Stomach (tissue), 9 donors: ENCODE results near the gene TMEM132D. TPM values are rescaled to one million over a fixed set of nuclear protein-coding genes. Genes with fewer than 3 reads are reported as not detected.

Experiments
- DNase-seq, 2 donors: peaks; one replicate each; pipeline versions ENCODE4 v3.0.0 to v3.0.0-alpha.2; 2013 to 2019
- H3K27ac ChIP-seq, 5 donors: fragments of 200-600 bp in 4 of 5; sonication (generic) in 4 of 5; one replicate each; pipeline ENCODE4 v1.5.1; 2013 to 2019; ENCODE audit warnings: mild to moderate bottlenecking in 1 of 5, moderate library complexity in 1 of 5
- H3K27me3 ChIP-seq, 3 donors: fragments of 200-600 bp; sonication (generic); one replicate each; pipeline ENCODE4 v1.5.1; 2017 to 2019; ENCODE audit warnings: mixed run types in 1 of 3
- H3K36me3 ChIP-seq, 4 donors: fragments of 200-600 bp; sonication (generic); 1 replicate in 3 of 4; 2 replicates in 1 of 4; pipeline ENCODE4 v1.5.1; 2016 to 2019
- H3K4me1 ChIP-seq, 4 donors: fragments of 200-600 bp; sonication (generic); one replicate each; pipeline ENCODE4 v1.5.1; 2016 to 2019
- H3K4me3 ChIP-seq, 4 donors: fragments of 200-600 bp; sonication (generic) in 3 of 4; one replicate each; pipeline ENCODE4 v1.5.1; 2016 to 2019; ENCODE audit warnings: mild to moderate bottlenecking in 1 of 4
- H3K9me3 ChIP-seq, 4 donors: fragments of 200-600 bp; sonication (generic); one replicate each; pipeline ENCODE4 v1.5.1; 2016 to 2019
- EP300 ChIP-seq: sonication (generic); formaldehyde crosslinking; IDR thresholded peaks from one replicate; pipeline ENCODE4 v1.6.1; 2017; ENCODE audit warnings: antibody characterized with exemption
- POLR2A ChIP-seq, 4 donors: fragments of 450-650 bp; IDR thresholded peaks; one replicate each; pipeline ENCODE4 v1.6.1; 2016; ENCODE audit warnings: antibody characterized with exemption in 4 of 4, control low read depth in 2 of 4, mild to moderate bottlenecking in 1 of 4, moderate library complexity in 1 of 4
- POLR2AphosphoS5 ChIP-seq, 3 donors: sonication (generic); formaldehyde crosslinking; IDR thresholded peaks; one replicate each; pipeline ENCODE4 v1.6.1; 2016; ENCODE audit warnings: antibody characterized with exemption in 3 of 3
- WGBS, 5 donors: extraction: QIAGEN DNeasy Blood & Tissue Kit in 3 of 5; methylation state at CpG; one replicate each; pipeline versions ENCODE4 v1.1.5 to v1.1.7; 2013 to 2018; 5-methylcytosine and 5-hydroxymethylcytosine counted together
- intact Hi-C: fragments of 100-400 bp; cut with DNase I; formaldehyde crosslinking; loops from one replicate; pipeline ENCODE4 v1.15.1; 2023; ENCODE audit warnings: low total_unique reads
- polyA plus RNA-seq, 3 donors: library from polyadenylated mRNA; stranded (reverse); fragments of 200-250 nt; gene quantifications; one replicate each; pipeline ENCODE4 v1.2.3, GENCODE V29; 2013
- total RNA-seq, 5 donors: library from RNA; depleted of rRNA; stranded (reverse); fragments of >200 nt; gene quantifications; one replicate each; pipeline versions ENCODE4 v1.1.0 to v1.2.3, GENCODE V29; 2014 to 2016
- TF ChIP-seq, protein P1 (sequence below), 7 experiments: fragments of 450-650 bp in 4 of 7; fragments of 200-600 bp in 3 of 7; sonication (generic) in 3 of 7; IDR thresholded peaks; one replicate each; pipeline ENCODE4 v1.5.1; 2016 to 2019; ENCODE audit warnings: antibody characterized with exemption in 7 of 7, control low read depth in 2 of 7, mild to moderate bottlenecking in 1 of 7
- donor health status: healthy with polysubstance abuse.
- donor health status: Bipolar disorder and iron deficiency.
- donor health status: healthy.

TMEM132D gene
- total and polyA plus RNA-seq, 8 donors, result 0.29 to 0.92 TPM; not detected in 6

- TF ChIP-seq, protein P1, sequence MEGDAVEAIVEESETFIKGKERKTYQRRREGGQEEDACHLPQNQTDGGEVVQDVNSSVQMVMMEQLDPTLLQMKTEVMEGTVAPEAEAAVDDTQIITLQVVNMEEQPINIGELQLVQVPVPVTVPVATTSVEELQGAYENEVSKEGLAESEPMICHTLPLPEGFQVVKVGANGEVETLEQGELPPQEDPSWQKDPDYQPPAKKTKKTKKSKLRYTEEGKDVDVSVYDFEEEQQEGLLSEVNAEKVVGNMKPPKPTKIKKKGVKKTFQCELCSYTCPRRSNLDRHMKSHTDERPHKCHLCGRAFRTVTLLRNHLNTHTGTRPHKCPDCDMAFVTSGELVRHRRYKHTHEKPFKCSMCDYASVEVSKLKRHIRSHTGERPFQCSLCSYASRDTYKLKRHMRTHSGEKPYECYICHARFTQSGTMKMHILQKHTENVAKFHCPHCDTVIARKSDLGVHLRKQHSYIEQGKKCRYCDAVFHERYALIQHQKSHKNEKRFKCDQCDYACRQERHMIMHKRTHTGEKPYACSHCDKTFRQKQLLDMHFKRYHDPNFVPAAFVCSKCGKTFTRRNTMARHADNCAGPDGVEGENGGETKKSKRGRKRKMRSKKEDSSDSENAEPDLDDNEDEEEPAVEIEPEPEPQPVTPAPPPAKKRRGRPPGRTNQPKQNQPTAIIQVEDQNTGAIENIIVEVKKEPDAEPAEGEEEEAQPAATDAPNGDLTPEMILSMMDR (IDR thresholded peaks at IDR 0.05), result no peak
- TF ChIP-seq POLR2AphosphoS5 (IDR thresholded peaks at IDR 0.05), result no peak
- TF ChIP-seq POLR2A (IDR thresholded peaks at IDR 0.05), result no peak
- TF ChIP-seq EP300, result no peak
- WGBS, 5 donors, result 69 to 81% (median 75%) methylated on average over 5 of the region's 5 CpGs
- no peaks in the 10 kb centered on the region for H3K27me3 ChIP-seq
- H3K4me3 ChIP-seq, result no peak overlapping the region
- no peak overlapping the region for H3K27ac ChIP-seq
- no peak for DNase-seq
- no peaks in the 10 kb centered on the region for H3K4me1 ChIP-seq
- H3K36me3 ChIP-seq, result no peaks in the 10 kb centered on the region
- intact Hi-C loops, result no loop called here
- H3K9me3 ChIP-seq, result peaks cover 0 to 3% (median under 1%) of the 10 kb centered on the region in 4 donors
Observed at GRCh38 chr12:129673806-129674205, 230.0 kb downstream of the TMEM132D start.

- H3K36me3 ChIP-seq, result no peaks in the 10 kb centered on the region
- intact Hi-C loops, result no loop called here
- H3K9me3 ChIP-seq, result peaks cover 0 to 7% (median 0%) of the 10 kb centered on the region in 4 donors
- TF ChIP-seq POLR2A (IDR thresholded peaks at IDR 0.05) (no peak), POLR2AphosphoS5 (IDR thresholded peaks at IDR 0.05) (no peak), EP300 (no peak)
- TF ChIP-seq, protein P1 (IDR thresholded peaks at IDR 0.05), result no peak
- no peaks in the 10 kb centered on the region for H3K27me3 ChIP-seq
- H3K4me1 ChIP-seq, result no peaks in the 10 kb centered on the region
- no peak for DNase-seq
- H3K27ac ChIP-seq, result no peak overlapping the region
- no peak overlapping the region for H3K4me3 ChIP-seq
- 58 to 76% (median 73%) methylated on average over 7 to 8 of the region's 8 CpGs for WGBS, 5 donors
Observed at GRCh38 chr12:129672110-129672509, 231.7 kb downstream of the TMEM132D start.

- Histone ChIP-seq H3K9me3 (peaks cover 0 to 7% (median 0%) of the 10 kb centered on the region in 4 donors), H3K27ac (no peak overlapping the region), H3K36me3 (no peaks in the 10 kb centered on the region), H3K4me3 (no peak overlapping the region), H3K27me3 (no peaks in the 10 kb centered on the region), H3K4me1 (no peaks in the 10 kb centered on the region)
- 56 to 68% (median 64%) methylated on average over 6 of the region's 6 CpGs for WGBS, 5 donors
- intact Hi-C loops, result no loop called here
- no peak for DNase-seq
- TF ChIP-seq POLR2AphosphoS5 (IDR thresholded peaks at IDR 0.05), result no peak
- TF ChIP-seq POLR2A (IDR thresholded peaks at IDR 0.05), result no peak
- no peak for TF ChIP-seq EP300
- TF ChIP-seq, protein P1 (IDR thresholded peaks at IDR 0.05), result no peak
Observed at GRCh38 chr12:129670256-129670920, 233.4 kb downstream of the TMEM132D start.

DNA sequence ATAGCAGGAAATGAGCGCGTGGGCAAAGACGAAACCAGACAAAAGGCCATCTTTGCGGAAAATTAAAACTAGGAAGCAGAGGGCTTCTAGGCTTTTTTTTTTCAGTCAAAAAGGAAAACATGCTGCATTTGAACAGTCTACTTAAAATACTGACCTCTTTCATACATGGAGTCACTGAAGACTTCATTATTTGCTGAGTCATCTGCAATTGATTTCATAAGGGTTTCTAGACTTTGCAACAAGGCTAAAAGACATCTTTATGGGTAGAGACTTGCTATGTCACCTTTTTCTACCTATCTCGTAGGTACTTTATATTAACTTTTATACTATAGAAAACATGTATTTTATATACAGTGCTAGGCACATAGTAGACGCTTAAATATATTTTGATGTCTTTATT lies 238.4 kb downstream of the TMEM132D start:
- no peaks in the 10 kb centered on the region for H3K4me1 ChIP-seq
- DNase-seq, result no peak
- intact Hi-C loops, result no loop called here
- H3K9me3 ChIP-seq, result peaks cover 0 to 7% (median 2%) of the 10 kb centered on the region in 4 donors
- WGBS, 5 donors, result 77 to 87% (median 80%) methylated on average over 6 of the region's 6 CpGs
- no peak overlapping the region for H3K4me3 ChIP-seq
- no peak overlapping the region for H3K27ac ChIP-seq
- TF ChIP-seq EP300 (no peak), POLR2A (IDR thresholded peaks at IDR 0.05) (no peak), POLR2AphosphoS5 (IDR thresholded peaks at IDR 0.05) (no peak)
- TF ChIP-seq, protein P1 (IDR thresholded peaks at IDR 0.05), result no peak
- H3K27me3 ChIP-seq, result no peaks in the 10 kb centered on the region
- no peaks in the 10 kb centered on the region for H3K36me3 ChIP-seq
